OCI-LY3 (cell line): ENCODE data around the gene CPED1.

Experiments used
- CTCF ChIP-seq: fragments of 200-600, 300-600 bp; sonication (generic); IDR thresholded peaks from 2 replicates; pipeline ENCODE4 v1.5.1; 2014; ENCODE audit warnings: antibody characterized with exemption, low read length, low read depth
- EZH2phosphoT487 ChIP-seq: fragments of 200-600 bp; shearing (Covaris generic); IDR thresholded peaks from 2 replicates; pipeline ENCODE4 v1.6.1; 2018; ENCODE audit warnings: antibody characterized with exemption, mixed run types, low read depth

DNA sequence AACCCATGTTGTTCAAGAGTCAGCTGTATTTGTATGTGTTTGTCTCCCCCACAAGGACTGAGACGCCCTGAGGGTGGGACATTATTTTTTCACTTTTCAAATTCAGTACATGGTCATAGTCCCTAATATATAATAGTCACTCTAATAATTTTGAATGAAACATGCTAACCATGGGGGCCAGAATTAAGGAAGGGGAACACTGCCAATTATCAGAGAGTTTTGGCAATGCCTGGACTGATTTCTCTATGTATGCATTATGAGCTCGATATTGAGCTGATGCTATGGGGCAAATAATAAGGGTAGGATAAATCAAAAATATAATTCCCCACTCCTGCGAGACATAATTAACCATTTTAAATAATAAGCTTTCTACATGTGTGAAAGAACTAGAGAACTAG lies 87.4 kb downstream of the CPED1 start:
- TF ChIP-seq CTCF (no peak), EZH2phosphoT487 (no peak)
